ENCODE results near the gene TRIM8. TPM values are rescaled to one million over a fixed set of nuclear protein-coding genes. Genes with fewer than 3 reads are reported as not detected.

Gene TRIM8
- total RNA-seq, 3 donors from 2014 or later (not counting 1 experiment from before 2014, with no cell fraction given): 81.9 to 87.8 (median 86.2) TPM

DNA sequence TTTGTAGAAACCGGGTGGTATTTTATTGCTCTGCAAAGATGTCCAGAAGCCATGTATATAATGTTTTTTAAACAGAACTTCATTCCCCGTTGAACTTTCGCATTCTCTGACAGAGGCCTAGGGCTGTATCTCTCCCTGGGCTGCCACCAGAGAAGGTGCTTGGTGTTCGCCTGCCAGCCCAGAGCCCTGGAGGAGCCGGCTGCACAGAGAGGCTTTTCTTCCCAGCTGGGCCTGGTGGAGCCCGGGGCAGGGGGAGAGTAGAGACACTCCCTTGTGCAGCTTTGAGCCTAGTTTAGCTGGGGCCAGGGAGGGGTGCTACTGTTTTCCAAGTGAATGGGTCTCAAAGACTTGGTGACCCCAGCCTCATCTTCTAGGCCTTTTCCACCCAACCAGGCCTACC, 13.6 kb upstream of the TRIM8 start:
- H3K4me1 Mint-ChIP-seq: peaks cover 6 to 10% of the 10 kb centered on the region in 2 donors
- 93% methylated on average over 6 of the region's 6 CpGs for WGBS (ENCODE audit: insufficient coverage)
- DNase-seq (no peak), ATAC-seq (no peak)
- Histone ChIP-seq H3K4me3 (ENCODE audit: low read length) (no peak overlapping the region), H3K4me1 (ENCODE audit: control insufficient read depth, insufficient read depth, low read length) (peaks cover 19% of the 10 kb centered on the region), H3K27me3 (ENCODE audit: control insufficient read depth, insufficient read depth, low read length) (no peaks in the 10 kb centered on the region), H3K36me3 (ENCODE audit: control insufficient read depth, insufficient read depth, low read length) (peaks cover 9% of the 10 kb centered on the region), H3K27ac (ENCODE audit: low read length) (no peak overlapping the region), H3K9me3 (ENCODE audit: control insufficient read depth, insufficient read depth, low read length) (no peaks in the 10 kb centered on the region)
- TF ChIP-seq, protein P1, sequence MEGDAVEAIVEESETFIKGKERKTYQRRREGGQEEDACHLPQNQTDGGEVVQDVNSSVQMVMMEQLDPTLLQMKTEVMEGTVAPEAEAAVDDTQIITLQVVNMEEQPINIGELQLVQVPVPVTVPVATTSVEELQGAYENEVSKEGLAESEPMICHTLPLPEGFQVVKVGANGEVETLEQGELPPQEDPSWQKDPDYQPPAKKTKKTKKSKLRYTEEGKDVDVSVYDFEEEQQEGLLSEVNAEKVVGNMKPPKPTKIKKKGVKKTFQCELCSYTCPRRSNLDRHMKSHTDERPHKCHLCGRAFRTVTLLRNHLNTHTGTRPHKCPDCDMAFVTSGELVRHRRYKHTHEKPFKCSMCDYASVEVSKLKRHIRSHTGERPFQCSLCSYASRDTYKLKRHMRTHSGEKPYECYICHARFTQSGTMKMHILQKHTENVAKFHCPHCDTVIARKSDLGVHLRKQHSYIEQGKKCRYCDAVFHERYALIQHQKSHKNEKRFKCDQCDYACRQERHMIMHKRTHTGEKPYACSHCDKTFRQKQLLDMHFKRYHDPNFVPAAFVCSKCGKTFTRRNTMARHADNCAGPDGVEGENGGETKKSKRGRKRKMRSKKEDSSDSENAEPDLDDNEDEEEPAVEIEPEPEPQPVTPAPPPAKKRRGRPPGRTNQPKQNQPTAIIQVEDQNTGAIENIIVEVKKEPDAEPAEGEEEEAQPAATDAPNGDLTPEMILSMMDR (IDR thresholded peaks at IDR 0.05): no peak
- H3K27me3 Mint-ChIP-seq (ENCODE audit: low read depth in 2 of 2): no peaks in the 10 kb centered on the region
- H3K4me3 Mint-ChIP-seq: no peak overlapping the region
- no peaks in the 10 kb centered on the region for H3K36me3 Mint-ChIP-seq
- intact Hi-C loops (cut with micrococcal nuclease): no loop called here
- no peaks in the 10 kb centered on the region for H3K9me3 Mint-ChIP-seq
- H3K27ac Mint-ChIP-seq: no peak overlapping the region

DNA sequence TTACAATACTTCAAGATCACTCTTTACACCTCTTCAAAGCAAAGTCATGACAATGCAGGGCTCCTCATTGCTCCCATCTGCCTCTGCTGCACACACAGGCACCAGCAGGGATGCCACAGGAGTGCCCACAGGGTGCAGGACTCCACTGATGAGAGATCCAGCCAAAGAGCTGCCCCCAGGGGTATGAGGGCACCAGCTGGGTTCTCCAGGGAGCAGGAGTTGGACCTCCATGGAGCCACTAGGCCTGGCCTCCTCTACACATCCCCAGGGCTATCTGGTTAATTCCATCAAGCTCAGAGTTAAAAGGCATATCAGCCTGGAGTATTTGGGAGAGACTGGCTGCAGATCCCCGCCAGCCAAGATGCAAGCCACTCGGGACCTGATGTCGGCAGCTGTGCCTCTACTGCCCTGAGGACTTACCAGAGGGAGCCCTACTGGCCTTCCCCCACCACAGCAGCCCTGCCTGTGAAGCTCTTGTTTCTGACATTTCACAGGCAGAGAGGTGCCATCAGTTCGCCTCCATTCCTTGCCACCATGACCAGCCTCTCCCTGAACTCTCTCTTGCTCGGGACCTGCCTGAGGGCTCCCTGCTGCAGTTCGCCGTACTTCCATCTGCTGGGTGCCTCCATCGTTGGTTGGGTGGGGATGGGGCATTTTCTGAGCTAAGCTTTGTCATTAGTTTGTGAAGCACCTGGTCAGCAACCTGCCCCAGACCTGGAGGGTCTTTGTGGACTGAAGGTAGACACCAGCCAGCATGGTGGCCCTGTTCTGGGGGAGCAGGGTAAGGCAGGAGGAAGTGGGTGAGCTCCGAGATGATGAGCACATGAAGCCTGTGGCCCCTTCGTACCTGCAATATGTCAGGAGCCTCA, 12.5 kb upstream of the TRIM8 start:
- no peak for DNase-seq
- TF ChIP-seq, protein P1 (IDR thresholded peaks at IDR 0.05): no peak
- Histone ChIP-seq H3K27ac (ENCODE audit: low read length) (no peak overlapping the region), H3K27me3 (ENCODE audit: control insufficient read depth, insufficient read depth, low read length) (no peaks in the 10 kb centered on the region), H3K9me3 (ENCODE audit: control insufficient read depth, insufficient read depth, low read length) (no peaks in the 10 kb centered on the region), H3K4me1 (ENCODE audit: control insufficient read depth, insufficient read depth, low read length) (peaks cover 19% of the 10 kb centered on the region), H3K36me3 (ENCODE audit: control insufficient read depth, insufficient read depth, low read length) (peaks cover 9% of the 10 kb centered on the region), H3K4me3 (ENCODE audit: low read length) (no peak overlapping the region)
- Mint-ChIP-seq H3K4me1 (peaks cover 6 to 14% of the 10 kb centered on the region in 2 donors), H3K27ac (peak overlapping the region in 1 of 2 donors; percentile 71), H3K9me3 (no peaks in the 10 kb centered on the region), H3K4me3 (no peak overlapping the region), H3K27me3 (ENCODE audit: low read depth in 2 of 2) (no peaks in the 10 kb centered on the region), H3K36me3 (no peaks in the 10 kb centered on the region)
- 94% methylated on average over 10 of the region's 10 CpGs for WGBS (ENCODE audit: insufficient coverage)
- ATAC-seq: no peak
- intact Hi-C loops (cut with micrococcal nuclease): no loop called here

DNA sequence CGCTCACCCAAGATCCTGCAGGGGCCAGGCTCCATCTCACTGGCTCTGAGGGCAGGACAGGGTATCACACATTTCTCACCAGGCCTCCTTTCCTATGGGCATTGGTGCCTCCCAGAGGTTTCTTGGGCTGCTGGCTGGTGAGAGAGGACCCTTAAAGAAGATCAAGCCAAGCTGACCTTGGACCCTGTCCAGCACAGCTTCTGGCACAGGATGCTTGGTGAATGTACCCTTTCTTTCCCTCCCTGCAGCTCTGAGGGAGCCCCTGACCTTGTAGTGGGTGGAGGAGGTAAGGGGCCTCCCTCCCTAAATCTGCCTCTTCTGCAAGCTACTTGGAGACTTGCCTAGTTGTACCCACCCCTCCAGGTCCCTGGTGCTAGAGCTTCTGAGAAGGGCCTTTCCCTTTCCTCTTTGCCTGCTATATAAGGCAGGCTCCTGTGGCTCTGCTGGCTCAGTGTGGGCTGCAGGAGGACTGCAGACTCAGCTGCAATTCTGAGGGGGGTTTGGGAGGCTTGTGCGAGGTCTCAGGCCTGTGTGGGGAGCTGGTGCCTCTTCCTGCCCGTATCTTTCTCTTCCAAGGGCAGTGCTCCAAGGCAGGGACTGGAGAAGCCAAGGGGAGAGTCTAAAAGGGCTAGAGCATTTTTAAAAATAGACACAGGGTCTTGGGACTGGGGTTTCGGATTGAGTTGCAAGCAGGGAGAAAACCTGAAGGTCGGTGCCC, 11.7 kb upstream of the TRIM8 start:
- Histone ChIP-seq H3K9me3 (ENCODE audit: control insufficient read depth, insufficient read depth, low read length) (no peaks in the 10 kb centered on the region), H3K27me3 (ENCODE audit: control insufficient read depth, insufficient read depth, low read length) (no peaks in the 10 kb centered on the region), H3K27ac (ENCODE audit: low read length) (no peak overlapping the region), H3K4me1 (ENCODE audit: control insufficient read depth, insufficient read depth, low read length) (peaks cover 19% of the 10 kb centered on the region), H3K36me3 (ENCODE audit: control insufficient read depth, insufficient read depth, low read length) (peaks cover 6% of the 10 kb centered on the region), H3K4me3 (ENCODE audit: low read length) (no peak overlapping the region)
- ATAC-seq (no peak), DNase-seq (peak in 1 of 2 donors; percentile 25)
- no peaks in the 10 kb centered on the region for H3K36me3 Mint-ChIP-seq
- H3K27ac Mint-ChIP-seq: peak overlapping the region in 1 of 2 donors; percentile 49
- H3K9me3 Mint-ChIP-seq: no peaks in the 10 kb centered on the region
- H3K4me3 Mint-ChIP-seq: no peak overlapping the region
- no peaks in the 10 kb centered on the region for H3K27me3 Mint-ChIP-seq (ENCODE audit: low read depth in 2 of 2)
- TF ChIP-seq, protein P1 (IDR thresholded peaks at IDR 0.05): no peak
- H3K4me1 Mint-ChIP-seq: peaks cover 6 to 14% of the 10 kb centered on the region in 2 donors
- WGBS (ENCODE audit: insufficient coverage): 56% methylated on average over 5 of the region's 5 CpGs
- intact Hi-C loops (cut with micrococcal nuclease): no loop called here

Measured in natural killer cell (primary cell).